ENCODE measurements around the gene TLL1.

The TLL1 gene

DNA sequence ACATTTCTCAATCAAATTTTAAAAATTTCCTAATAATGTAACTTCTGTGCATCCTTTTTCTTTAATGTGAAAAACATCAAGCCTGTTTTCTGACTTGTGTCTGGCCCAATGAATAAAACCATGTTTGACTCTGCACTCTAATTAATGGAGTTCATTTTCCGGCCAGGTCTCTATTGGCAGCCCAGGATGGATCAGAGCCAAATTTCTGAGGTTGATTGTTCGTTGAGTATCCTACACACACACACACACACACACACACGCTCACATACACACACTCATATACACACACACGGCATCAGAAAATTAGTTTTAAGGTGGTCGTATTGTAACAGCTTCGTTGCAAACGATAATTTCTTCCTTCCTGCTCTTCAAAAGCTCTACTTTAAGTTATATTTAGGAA, 28.9 kb upstream of the TLL1 start:
- Histone ChIP-seq H3K79me2 (ENCODE audit: low read length) (no peaks in the 10 kb centered on the region), H2AFZ (ENCODE audit: low read depth, low read length) (no peak overlapping the region), H3K36me3 (replicated peaks; ENCODE audit: low read depth, low read length) (no peaks in the 10 kb centered on the region), H3K9ac (ENCODE audit: low read length) (no peak overlapping the region), H4K20me1 (ENCODE audit: insufficient read depth, low read length) (no peaks in the 10 kb centered on the region), H3K9me3 (ENCODE audit: insufficient read depth, low read length) (no peaks in the 10 kb centered on the region), H3K4me2 (ENCODE audit: low read length) (no peak overlapping the region), H3K4me3 (ENCODE audit: low read length) (no peak overlapping the region), H3K27ac (ENCODE audit: low read length) (no peak overlapping the region), H3K4me1 (ENCODE audit: low read length) (no peaks in the 10 kb centered on the region), H3K27me3 (ENCODE audit: low read depth, low read length) (no peaks in the 10 kb centered on the region)
- TF ChIP-seq EZH2phosphoT487 (IDR thresholded peaks at IDR 0.05; ENCODE audit: low read depth), result no peak
- TF ChIP-seq, protein P1, sequence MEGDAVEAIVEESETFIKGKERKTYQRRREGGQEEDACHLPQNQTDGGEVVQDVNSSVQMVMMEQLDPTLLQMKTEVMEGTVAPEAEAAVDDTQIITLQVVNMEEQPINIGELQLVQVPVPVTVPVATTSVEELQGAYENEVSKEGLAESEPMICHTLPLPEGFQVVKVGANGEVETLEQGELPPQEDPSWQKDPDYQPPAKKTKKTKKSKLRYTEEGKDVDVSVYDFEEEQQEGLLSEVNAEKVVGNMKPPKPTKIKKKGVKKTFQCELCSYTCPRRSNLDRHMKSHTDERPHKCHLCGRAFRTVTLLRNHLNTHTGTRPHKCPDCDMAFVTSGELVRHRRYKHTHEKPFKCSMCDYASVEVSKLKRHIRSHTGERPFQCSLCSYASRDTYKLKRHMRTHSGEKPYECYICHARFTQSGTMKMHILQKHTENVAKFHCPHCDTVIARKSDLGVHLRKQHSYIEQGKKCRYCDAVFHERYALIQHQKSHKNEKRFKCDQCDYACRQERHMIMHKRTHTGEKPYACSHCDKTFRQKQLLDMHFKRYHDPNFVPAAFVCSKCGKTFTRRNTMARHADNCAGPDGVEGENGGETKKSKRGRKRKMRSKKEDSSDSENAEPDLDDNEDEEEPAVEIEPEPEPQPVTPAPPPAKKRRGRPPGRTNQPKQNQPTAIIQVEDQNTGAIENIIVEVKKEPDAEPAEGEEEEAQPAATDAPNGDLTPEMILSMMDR (IDR thresholded peaks at IDR 0.05; ENCODE audit: low read depth, low read length), result no peak

DNA sequence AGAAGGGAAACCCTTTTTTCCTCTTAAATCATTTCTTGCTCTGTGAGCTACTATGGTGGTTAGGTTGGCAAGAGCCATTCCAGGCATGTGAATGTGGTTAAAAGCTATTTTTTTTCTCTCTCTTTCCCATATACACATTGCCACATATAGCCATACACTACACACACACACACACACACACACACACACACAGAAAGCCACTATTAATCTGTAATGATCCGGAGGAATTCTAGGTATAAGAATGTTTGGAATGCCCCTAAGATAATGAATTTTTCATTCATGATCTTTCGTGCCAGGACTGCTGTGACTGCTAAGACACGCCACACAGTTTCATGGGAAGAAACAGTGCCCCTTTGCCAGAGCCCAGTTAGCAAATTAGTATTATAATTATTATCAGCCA, 21.8 kb upstream of the TLL1 start:
- no peak overlapping the region for H3K4me2 ChIP-seq (ENCODE audit: low read length)
- H3K27ac ChIP-seq (ENCODE audit: low read length), result no peak overlapping the region

GRCh38 chr4:165855191-165855590, 17.8 kb upstream of the TLL1 start:
- no peak overlapping the region for H3K9ac ChIP-seq (ENCODE audit: low read length)
- no peaks in the 10 kb centered on the region for H3K36me3 ChIP-seq (replicated peaks; ENCODE audit: low read depth, low read length)
- no peak overlapping the region for H2AFZ ChIP-seq (ENCODE audit: low read depth, low read length)
- no peaks in the 10 kb centered on the region for H3K9me3 ChIP-seq (ENCODE audit: insufficient read depth, low read length)
- no peak overlapping the region for H3K4me2 ChIP-seq (ENCODE audit: low read length)
- no peak overlapping the region for H3K27ac ChIP-seq (ENCODE audit: low read length)
- H4K20me1 ChIP-seq (ENCODE audit: insufficient read depth, low read length), result no peaks in the 10 kb centered on the region
- peaks cover 10% of the 10 kb centered on the region for H3K4me1 ChIP-seq (ENCODE audit: low read length)
- H3K79me2 ChIP-seq (ENCODE audit: low read length), result no peaks in the 10 kb centered on the region
- H3K27me3 ChIP-seq (ENCODE audit: low read depth, low read length), result no peaks in the 10 kb centered on the region
- TF ChIP-seq, protein P1 (IDR thresholded peaks at IDR 0.05; ENCODE audit: low read depth, low read length), result no peak
- no peak for TF ChIP-seq EZH2phosphoT487 (IDR thresholded peaks at IDR 0.05; ENCODE audit: low read depth)
- H3K4me3 ChIP-seq (ENCODE audit: low read length), result no peak overlapping the region

More for the DNA sequence above, 21.8 kb upstream of the TLL1 start:
- Histone ChIP-seq H3K79me2 (ENCODE audit: low read length) (no peaks in the 10 kb centered on the region), H3K4me1 (ENCODE audit: low read length) (peaks cover 10% of the 10 kb centered on the region), H3K36me3 (replicated peaks; ENCODE audit: low read depth, low read length) (no peaks in the 10 kb centered on the region), H2AFZ (ENCODE audit: low read depth, low read length) (no peak overlapping the region), H3K9ac (ENCODE audit: low read length) (no peak overlapping the region), H4K20me1 (ENCODE audit: insufficient read depth, low read length) (no peaks in the 10 kb centered on the region), H3K9me3 (ENCODE audit: insufficient read depth, low read length) (no peaks in the 10 kb centered on the region), H3K4me3 (ENCODE audit: low read length) (no peak overlapping the region), H3K27me3 (ENCODE audit: low read depth, low read length) (no peaks in the 10 kb centered on the region)
- TF ChIP-seq, protein P1 (IDR thresholded peaks at IDR 0.05; ENCODE audit: low read depth, low read length), result no peak

- Histone ChIP-seq H3K27ac (ENCODE audit: low read length) (no peak overlapping the region), H3K9ac (ENCODE audit: low read length) (no peak overlapping the region), H3K27me3 (ENCODE audit: low read depth, low read length) (no peaks in the 10 kb centered on the region), H3K4me3 (ENCODE audit: low read length) (no peak overlapping the region), H3K4me2 (ENCODE audit: low read length) (no peak overlapping the region), H3K9me3 (ENCODE audit: insufficient read depth, low read length) (no peaks in the 10 kb centered on the region), H3K36me3 (replicated peaks; ENCODE audit: low read depth, low read length) (no peaks in the 10 kb centered on the region), H2AFZ (ENCODE audit: low read depth, low read length) (no peak overlapping the region), H3K4me1 (ENCODE audit: low read length) (no peaks in the 10 kb centered on the region), H3K79me2 (ENCODE audit: low read length) (no peaks in the 10 kb centered on the region), H4K20me1 (ENCODE audit: insufficient read depth, low read length) (no peaks in the 10 kb centered on the region)
- TF ChIP-seq, protein P1 (IDR thresholded peaks at IDR 0.05; ENCODE audit: low read depth, low read length), result no peak
- no peak for TF ChIP-seq EZH2phosphoT487 (IDR thresholded peaks at IDR 0.05; ENCODE audit: low read depth)
Observed at GRCh38 chr4:165861363-165861762, 11.7 kb upstream of the TLL1 start.
